Endothelial cell of umbilical vein (primary cell): ENCODE data around the gene SPARC. TPM values are rescaled to one million over a fixed set of nuclear protein-coding genes. Genes with fewer than 3 reads are reported as not detected.

ENCODE experiments used
- BruUV-seq: library from RNA; stranded (reverse); fragments of 400-500 nt; replicated peaks from 2 replicates; lab custom pipeline; 2021; lab: Mats Ljungman, UMichigan
- CTCF ChIA-PET: fragments of 300-600, 350-600 bp; sonication (Branson Sonifier 250); formaldehyde crosslinking; loops from one replicate; lab custom pipeline; 2021; ENCODE audit warnings: antibody characterized with exemption, inconsistent platforms; lab: Charles Lee
- POLR2A ChIA-PET: fragments of 300-600, 350-600 bp; sonication (Branson Sonifier 250); formaldehyde crosslinking; loops from one replicate; lab custom pipeline; 2021; ENCODE audit warnings: antibody characterized with exemption, inconsistent platforms; lab: Charles Lee
- DNase-seq: peaks from one replicate; pipeline ENCODE4 v3.0.0-alpha.2; 2011; ENCODE audit warnings: low read depth, low spot score
- FAIRE-seq: peaks from 2 replicates; lab custom pipeline; 2011; peaks lifted over from hg19 to GRCh38; lab: Jason Lieb, UNC
- H2AFZ ChIP-seq: 2 replicates; pipeline ENCODE4 v1.6.0; 2012; ENCODE audit warnings: low read depth, low read length, control low read depth, inconsistent platforms
- H3K27ac ChIP-seq: 2 replicates; pipeline ENCODE4 v1.5.1; 2011; ENCODE audit warnings: low read depth, mild to moderate bottlenecking, control low read depth, low read length, moderate library complexity; ENCODE audit not compliant: insufficient read depth
- H3K27me3 ChIP-seq, 2 experiments: 2 replicates each; pipeline versions ENCODE4 v1.6.0 to v1.6.1; 2011; ENCODE audit warnings: low read length in 2 of 2, mixed read lengths in 1 of 2; ENCODE audit not compliant: control insufficient read depth in 2 of 2, insufficient read depth in 2 of 2
- H3K36me3 ChIP-seq, 2 experiments: 2 replicates in 1 of 2; 3 replicates in 1 of 2; pipeline ENCODE4 v1.5.1; 2011; ENCODE audit warnings: low read length in 2 of 2, mild to moderate bottlenecking in 1 of 2, moderate library complexity in 1 of 2; ENCODE audit not compliant: control insufficient read depth in 2 of 2, insufficient read depth in 2 of 2; ENCODE audit errors: extremely low read depth in 1 of 2
- H3K4me1 ChIP-seq: 3 replicates; pipeline ENCODE4 v1.5.1; 2011; ENCODE audit warnings: mild to moderate bottlenecking, low read length; ENCODE audit not compliant: control insufficient read depth, insufficient read depth; ENCODE audit errors: extremely low read depth
- H3K4me2 ChIP-seq: 2 replicates; pipeline ENCODE4 v1.6.1; 2011; ENCODE audit warnings: low read length, control low read depth, mixed read lengths; ENCODE audit not compliant: insufficient read depth
- H3K4me3 ChIP-seq, 3 experiments: fragments of 200-600 bp in 1 of 3; sonication (generic), shearing (Covaris generic) in 1 of 3; replicated peaks in 1 of 3; 2 replicates each; pipeline ENCODE4 v1.5.1; 2011 to 2016; ENCODE audit warnings: control low read depth in 3 of 3, low read length in 3 of 3, mild to moderate bottlenecking in 2 of 3, inconsistent platforms in 1 of 3, low read depth in 1 of 3, moderate library complexity in 1 of 3; ENCODE audit not compliant: insufficient read depth in 1 of 3
- H3K79me2 ChIP-seq: 2 replicates; pipeline ENCODE4 v1.6.0; 2012; ENCODE audit warnings: low read length, inconsistent platforms; ENCODE audit not compliant: control insufficient read depth, insufficient read depth
- H3K9ac ChIP-seq: replicated peaks from 2 replicates; pipeline ENCODE3; 2011; ENCODE audit warnings: low read length, control low read depth; ENCODE audit not compliant: insufficient read depth; ENCODE audit errors: extremely low read depth
- H3K9me1 ChIP-seq: replicated peaks from 3 replicates; pipeline ENCODE4 v1.6.0; 2011; ENCODE audit warnings: mild to moderate bottlenecking, low read length; ENCODE audit not compliant: control insufficient read depth, insufficient read depth; ENCODE audit errors: extremely low read depth
- H3K9me3 ChIP-seq: replicated peaks from 2 replicates; pipeline ENCODE4 v1.5.1; 2012; ENCODE audit warnings: low read length, inconsistent platforms; ENCODE audit not compliant: control insufficient read depth, insufficient read depth
- H4K20me1 ChIP-seq: replicated peaks from 2 replicates; pipeline ENCODE3; 2011; ENCODE audit warnings: mild to moderate bottlenecking, low read length; ENCODE audit not compliant: control insufficient read depth, insufficient read depth; ENCODE audit errors: extremely low read depth
- CTCF ChIP-seq, 2 donors: IDR thresholded peaks; 1 replicate in 1 of 2; 2 replicates in 1 of 2; pipeline ENCODE4 v1.5.1; 2011; ENCODE audit warnings: low read length in 2 of 2, mild to moderate bottlenecking in 2 of 2, moderate library complexity in 2 of 2, control low read depth in 1 of 2, inconsistent platforms in 1 of 2, low read depth in 1 of 2; ENCODE audit not compliant: insufficient read depth in 1 of 2; ENCODE audit errors: extremely low read depth in 1 of 2
- FOS ChIP-seq: IDR thresholded peaks from 2 replicates; pipeline ENCODE4 v1.6.1; 2011; ENCODE audit warnings: mild to moderate bottlenecking, low read length, moderate library complexity, borderline replicate concordance; ENCODE audit not compliant: insufficient read depth
- JUN ChIP-seq: IDR thresholded peaks from 2 replicates; pipeline ENCODE4 v1.6.1; 2011; ENCODE audit warnings: borderline replicate concordance, low read depth; ENCODE audit not compliant: insufficient read length, insufficient read depth
- MYC ChIP-seq: IDR thresholded peaks from one replicate; pipeline ENCODE4 v1.6.1; 2011; ENCODE audit warnings: mild to moderate bottlenecking, low read depth, low read length
- POLR2AphosphoS5 ChIP-seq: IDR thresholded peaks from 2 replicates; pipeline ENCODE4 v1.6.1; 2012; ENCODE audit warnings: low read depth, mild to moderate bottlenecking, control low read depth, low read length, moderate library complexity; ENCODE audit not compliant: insufficient read depth
- dilution Hi-C: fragments of 300-500 bp; cut with MboI; formaldehyde crosslinking; loops from one replicate; pipeline ENCODE4 v1.15.0; 2019; ENCODE audit warnings: low sequenced_read_pairs; ENCODE audit not compliant: extremely low pct_ligation_motif_present
- intact Hi-C: fragments of 100-400 bp; cut with micrococcal nuclease; formaldehyde crosslinking; loops from one replicate; pipeline ENCODE4 v1.10.0; 2022
- polyA plus RNA-seq, 4 experiments: library from polyadenylated mRNA; depleted of rRNA in 3 of 4; stranded (reverse) in 3 of 4; unstranded in 1 of 4; fragments of >200 nt; gene quantifications; 2 replicates each; pipeline versions ENCODE4 v1.2.1 to v1.2.3, GENCODE V29; 2011 to 2012; ENCODE audit warnings: missing spikeins in 1 of 4
- total RNA-seq: library from RNA; stranded (reverse); gene quantifications from 2 replicates; pipeline ENCODE4 v1.2.3, GENCODE V29; 2021
- TF ChIP-seq, protein P1 (sequence below): IDR thresholded peaks from 2 replicates; pipeline ENCODE4 v1.6.1; 2011; ENCODE audit not compliant: insufficient read depth, insufficient read length

The SPARC gene
- total and polyA plus RNA-seq, 2 donors (not counting 3 experiments of a cell fraction or from before 2014, with no cell fraction given): 2,962 to 3,114 TPM

- Histone ChIP-seq H3K9ac (no peak overlapping the region), H3K4me2 (no peak overlapping the region), H3K27ac (no peak overlapping the region), H3K27me3 (no peaks in the 10 kb centered on the region), H3K9me3 (no peaks in the 10 kb centered on the region), H3K79me2 (no peaks in the 10 kb centered on the region), H4K20me1 (no peaks in the 10 kb centered on the region), H3K4me3 (no peak overlapping the region), H2AFZ (no peak overlapping the region), H3K4me1 (peaks cover 6% of the 10 kb centered on the region), H3K36me3 (no peaks in the 10 kb centered on the region), H3K9me1 (no peaks in the 10 kb centered on the region)
- no peak for DNase-seq
- CTCF ChIA-PET: interaction anchor here (3.6 to 6.1 kb wide), 2 partner anchors 63 to 83 kb away, joined by 173 to 323 read pairs; no protein-coding TSS in a partner anchor
- FAIRE-seq: no peak
- TF ChIP-seq, protein P1, sequence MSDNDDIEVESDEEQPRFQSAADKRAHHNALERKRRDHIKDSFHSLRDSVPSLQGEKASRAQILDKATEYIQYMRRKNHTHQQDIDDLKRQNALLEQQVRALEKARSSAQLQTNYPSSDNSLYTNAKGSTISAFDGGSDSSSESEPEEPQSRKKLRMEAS: no peak
- TF ChIP-seq JUN: no peak
- TF ChIP-seq POLR2AphosphoS5: no peak
- no peak for TF ChIP-seq CTCF (IDR thresholded peaks at IDR 0.05; ENCODE audit: extremely low read depth in 1 of 2, insufficient read depth in 1 of 2, low read depth in 1 of 2, low read length in 2 of 2)
- TF ChIP-seq FOS: no peak
- no peak for TF ChIP-seq MYC
- dilution Hi-C loops: no loop called here
- BruUV-seq: no TSS peak
- intact Hi-C loops: loop anchor here (10.0 kb wide), 1 partner anchor 488 kb away; no protein-coding TSS in a partner anchor
- POLR2A ChIA-PET: interaction anchor here (0.5 kb wide), 1 partner anchor 901 kb away, joined by 3 read pairs; no protein-coding TSS in a partner anchor
These were observed 30.4 kb downstream of the SPARC start for GRCh38 chr5:151656311-151656710.
